DMS114 treated with DMSO at 0.1 percent for 48 hours (cell line): ENCODE results near the gene GID4.

Experiments used
- DNase-seq: peaks from one replicate; lab custom pipeline; 2025; ENCODE audit not compliant: unreplicated experiment; lab: John Stamatoyannopoulos, UW

The GID4 gene

DNA sequence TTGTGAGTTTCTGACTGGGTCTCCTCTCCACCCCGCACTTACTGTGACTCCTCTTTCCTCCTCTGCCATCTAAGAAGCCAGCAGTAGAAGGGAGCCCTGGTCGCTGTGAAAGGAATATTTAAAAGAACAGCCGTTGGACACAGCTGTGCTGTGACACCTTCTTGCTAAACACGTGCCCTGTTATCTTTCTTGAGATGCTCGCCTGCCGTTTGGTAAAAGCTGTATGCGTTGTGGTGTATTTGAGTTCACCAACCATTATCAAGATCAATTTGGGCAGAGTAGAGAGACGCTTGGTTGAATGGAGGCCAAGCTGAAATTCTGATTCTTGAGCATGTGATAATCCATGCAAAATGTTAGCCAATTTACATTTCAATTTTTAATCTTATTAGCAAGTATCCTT lies 3.8 kb downstream of the GID4 start:
- no peak for DNase-seq

DNA sequence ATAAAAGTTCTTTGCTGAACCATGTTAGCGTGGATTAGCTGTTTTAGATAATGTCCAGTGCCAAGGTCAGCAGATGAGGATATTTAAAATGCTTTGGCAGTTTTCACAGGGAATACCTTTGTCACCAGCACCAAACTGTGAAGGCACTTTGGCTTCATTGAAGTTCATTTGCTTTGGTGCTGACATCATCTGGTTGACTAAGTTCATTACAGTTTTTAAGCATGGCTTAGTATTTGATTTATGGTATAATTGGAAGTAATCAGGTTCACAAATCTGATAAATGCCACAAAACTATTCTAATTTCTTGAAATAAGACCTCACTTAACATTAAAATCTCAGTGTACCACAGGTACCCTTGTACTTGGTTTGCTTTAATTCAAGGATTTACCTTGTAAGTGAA lies 4.3 kb downstream of the GID4 start:
- DNase-seq: no peak

DNA sequence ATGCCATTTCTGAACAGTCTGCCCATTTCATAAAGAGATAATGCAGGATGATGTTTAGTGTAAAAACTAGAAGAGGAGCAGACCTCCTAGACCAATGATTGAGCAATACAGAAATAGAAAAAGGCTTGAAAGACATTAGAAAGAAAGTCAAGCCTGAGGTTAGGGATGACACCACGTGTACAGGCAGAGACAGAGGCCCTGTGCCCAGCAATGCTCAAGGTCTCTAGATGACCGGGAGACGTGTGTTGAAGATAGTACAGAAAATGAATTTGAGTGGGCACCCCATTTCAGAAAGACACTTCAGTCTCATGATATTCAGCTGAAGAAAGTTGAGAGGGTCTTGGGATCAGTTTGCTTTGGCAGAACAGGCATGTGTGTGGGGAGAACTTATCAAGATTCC lies 5.4 kb downstream of the GID4 start:
- DNase-seq: no peak

DNA sequence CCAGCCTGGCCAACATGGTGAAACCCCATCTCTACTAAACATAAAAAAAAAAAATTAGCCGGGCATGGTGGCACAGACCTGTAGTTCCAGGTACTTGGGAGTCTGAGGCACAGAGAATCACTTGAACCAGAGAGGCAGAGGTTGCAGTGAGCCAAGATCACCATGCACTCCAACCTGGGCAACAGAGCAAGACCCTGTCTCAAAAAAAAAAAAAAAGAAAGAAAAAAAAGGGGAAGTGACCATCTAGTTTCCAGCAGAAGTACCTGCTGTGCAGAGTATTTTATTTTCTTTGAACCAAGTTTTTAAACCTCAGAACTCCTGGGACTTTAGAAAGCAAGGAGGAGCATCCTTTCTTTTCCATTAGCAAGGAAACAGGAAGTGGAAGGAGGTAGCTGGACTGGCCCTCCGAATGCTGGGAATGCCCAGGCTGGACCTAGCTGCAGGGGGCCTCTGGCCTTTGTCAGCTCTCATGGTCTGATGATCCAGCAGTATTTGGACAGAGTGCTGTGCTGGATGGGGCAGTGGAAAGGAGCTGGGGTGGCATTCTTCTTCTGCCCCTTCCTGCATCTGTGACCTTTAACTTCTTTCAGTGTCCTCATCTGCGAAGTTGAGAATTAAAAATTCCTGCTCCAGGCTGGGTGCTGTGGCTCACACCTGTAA lies 6.6 kb downstream of the GID4 start:
- no peak for DNase-seq

DNA sequence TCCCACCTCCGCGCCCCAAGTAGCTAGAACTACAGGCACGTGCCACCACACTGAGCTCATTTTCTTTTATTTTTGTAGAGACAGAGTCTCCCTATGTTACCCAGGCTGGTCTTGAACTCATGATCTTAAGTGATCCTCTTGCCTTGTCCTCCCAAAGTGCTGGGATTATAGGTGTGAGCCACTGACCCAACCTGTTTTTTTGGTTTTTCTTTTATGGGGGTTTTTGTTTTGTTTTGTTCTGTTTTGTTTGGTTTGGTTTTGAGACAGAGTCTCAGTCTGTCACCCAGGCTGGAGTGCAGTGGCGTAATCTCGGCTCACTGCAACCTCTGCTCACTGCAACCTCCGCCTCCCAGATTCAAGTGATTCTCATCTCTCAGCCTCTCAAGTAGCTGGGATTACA lies 16.4 kb downstream of the GID4 start:
- DNase-seq: no peak

DNA sequence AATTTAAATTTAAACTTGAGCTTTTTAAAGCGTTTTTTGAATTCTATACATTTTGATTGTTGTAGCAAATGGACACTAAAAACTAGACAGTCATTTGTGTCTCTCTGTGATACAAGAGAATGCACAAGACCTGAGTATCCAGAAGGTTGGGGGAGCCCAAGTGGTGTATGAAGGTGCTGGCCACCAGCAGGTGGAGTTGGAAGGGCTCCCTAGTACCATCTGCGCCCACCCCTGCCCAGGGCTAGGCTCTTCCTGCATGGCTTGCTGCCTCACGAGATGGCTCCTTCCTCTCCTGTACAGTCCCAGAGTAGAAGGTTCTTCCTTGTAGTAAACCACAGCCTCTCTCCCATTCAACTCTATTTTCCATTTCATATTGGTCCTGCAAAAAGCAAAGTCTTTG lies 17.0 kb downstream of the GID4 start:
- DNase-seq: no peak

DNA sequence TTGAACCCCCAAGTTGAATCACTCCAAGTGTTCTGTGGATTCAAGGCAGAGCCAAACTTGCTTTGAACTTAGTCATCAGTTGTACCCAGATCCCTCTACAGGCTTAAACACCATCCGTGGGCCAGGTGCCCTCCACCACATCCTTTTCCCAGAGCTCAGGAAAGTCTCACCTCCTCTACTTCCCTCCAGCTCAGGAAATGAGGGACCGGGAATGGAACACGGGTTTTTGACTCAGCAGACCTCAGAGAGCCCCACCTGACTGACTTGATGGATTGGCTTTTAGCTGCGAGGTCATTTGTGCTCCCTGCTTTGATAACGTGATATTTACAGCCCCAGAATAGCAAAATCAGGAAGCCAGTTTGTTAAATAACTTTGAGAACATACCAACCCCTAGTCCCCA lies 20.1 kb downstream of the GID4 start:
- no peak for DNase-seq

DNA sequence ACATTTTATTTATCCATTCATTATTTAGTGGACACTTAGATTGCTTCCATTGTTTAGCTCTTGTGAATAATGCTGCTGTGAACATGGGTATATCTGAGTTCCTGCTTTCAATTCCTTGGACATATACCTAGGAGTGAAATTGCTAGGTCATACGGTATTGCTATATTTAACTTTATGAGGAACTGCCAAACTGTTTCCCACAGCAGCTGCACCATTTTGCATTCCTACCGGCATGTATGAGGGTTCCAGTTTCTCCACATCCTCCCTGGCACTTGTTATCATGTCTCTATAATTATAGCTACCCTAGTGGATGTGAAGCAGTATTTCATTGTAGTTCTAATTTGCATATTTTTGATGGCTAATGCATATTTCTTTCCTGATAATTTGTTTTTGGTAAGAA lies 24.8 kb downstream of the GID4 start:
- DNase-seq: no peak

DNA sequence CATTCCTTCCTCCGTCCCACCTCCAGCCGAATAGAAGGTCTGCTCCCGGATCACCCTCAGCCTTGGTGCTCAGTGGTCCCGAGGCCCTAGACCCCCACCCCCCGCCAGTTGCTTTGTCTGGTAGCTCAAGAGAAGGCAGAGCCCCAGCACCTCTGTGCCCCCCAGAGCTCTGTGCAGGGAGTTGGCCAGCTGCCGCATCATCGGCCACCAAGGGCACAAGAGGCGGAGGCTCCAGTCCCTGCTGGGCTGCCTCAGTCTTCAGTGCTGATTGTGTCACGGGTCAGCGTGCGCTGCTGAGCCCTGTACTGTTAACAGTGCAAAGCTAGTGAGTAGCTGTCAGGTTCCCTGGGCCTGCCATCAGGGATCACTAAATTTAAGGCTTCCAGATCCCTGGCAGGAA lies 26.3 kb downstream of the GID4 start:
- DNase-seq: no peak

DNA sequence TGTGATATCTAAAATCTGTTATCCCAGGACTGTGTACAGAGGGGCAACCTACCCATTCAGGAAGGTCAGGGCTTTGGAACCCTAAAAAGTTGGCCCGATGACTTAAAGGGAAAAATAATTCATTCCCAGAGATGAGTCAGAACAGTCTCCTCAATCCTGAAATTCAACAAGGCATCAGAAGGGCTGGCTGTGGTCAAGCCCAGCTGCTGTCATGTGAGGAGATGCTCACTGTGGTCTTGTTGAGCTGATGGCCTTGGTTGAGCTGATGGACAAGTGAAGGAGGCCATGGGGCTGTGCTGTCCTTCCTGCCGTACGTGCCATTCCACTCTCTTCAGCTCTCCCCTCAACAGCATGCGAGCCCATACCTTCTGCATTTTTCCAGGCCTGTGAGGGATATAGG lies 27.7 kb downstream of the GID4 start:
- DNase-seq: no peak

DNA sequence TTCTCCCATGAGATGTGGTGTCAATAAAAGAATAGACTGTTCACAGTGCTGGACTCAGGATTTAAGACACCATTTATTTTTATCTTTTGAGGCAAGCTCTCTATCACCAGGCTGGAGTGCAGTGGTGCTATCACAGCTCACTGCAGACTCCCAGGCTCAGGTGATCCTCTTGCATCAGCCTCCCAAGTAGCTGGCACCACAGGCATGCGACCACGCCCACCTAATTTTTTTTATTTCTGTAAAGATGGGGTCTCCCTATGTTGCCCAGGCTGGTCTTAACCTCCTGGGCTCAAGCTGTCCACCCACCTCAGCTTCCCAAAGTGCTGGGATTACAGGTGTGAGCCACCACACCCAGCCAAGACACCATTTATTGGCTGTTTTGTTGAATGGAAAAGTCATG lies 29.9 kb downstream of the GID4 start:
- no peak for DNase-seq

DNA sequence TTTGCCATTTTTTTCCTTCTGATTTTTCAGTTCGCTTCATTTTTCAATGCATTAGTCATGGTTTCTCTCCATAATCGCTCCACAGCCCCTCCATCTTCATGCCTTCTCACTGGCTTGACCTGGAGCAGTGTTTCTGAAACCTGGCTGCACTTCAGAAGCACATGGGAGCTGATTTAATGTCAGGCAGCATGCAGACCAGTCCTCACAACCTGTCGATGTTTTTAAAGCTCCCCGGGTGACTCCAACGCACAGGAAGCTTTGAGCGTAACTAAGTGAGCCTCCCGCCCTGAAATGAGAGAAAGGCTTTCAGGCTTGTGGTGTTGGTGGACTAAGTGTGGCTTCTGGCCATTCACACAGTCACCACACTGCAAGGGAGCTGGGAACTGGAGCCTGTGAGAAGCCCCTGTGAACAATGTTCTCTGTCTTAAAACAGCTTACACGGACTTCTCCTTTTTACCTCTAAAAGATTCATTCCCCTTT lies 31.7 kb downstream of the GID4 start:
- DNase-seq: no peak

DNA sequence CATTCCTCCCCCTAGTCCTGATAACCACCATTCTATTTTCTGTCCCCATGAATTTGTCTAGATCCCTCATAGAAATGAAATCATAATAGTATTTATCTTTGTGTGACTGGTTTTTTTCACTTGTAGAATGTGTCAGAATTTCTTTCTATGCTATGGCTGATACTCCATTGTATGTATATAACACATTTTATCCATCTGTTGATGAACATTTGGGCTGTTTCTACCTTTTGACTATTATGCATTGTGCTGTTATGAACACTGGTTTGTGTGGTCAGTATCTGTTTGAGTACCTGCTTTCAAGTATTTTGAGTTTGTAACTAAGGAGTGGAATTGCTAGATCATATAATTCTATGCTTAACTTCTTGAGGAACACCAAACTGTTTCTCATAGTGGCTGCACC lies 32.5 kb downstream of the GID4 start:
- DNase-seq: no peak

DNA sequence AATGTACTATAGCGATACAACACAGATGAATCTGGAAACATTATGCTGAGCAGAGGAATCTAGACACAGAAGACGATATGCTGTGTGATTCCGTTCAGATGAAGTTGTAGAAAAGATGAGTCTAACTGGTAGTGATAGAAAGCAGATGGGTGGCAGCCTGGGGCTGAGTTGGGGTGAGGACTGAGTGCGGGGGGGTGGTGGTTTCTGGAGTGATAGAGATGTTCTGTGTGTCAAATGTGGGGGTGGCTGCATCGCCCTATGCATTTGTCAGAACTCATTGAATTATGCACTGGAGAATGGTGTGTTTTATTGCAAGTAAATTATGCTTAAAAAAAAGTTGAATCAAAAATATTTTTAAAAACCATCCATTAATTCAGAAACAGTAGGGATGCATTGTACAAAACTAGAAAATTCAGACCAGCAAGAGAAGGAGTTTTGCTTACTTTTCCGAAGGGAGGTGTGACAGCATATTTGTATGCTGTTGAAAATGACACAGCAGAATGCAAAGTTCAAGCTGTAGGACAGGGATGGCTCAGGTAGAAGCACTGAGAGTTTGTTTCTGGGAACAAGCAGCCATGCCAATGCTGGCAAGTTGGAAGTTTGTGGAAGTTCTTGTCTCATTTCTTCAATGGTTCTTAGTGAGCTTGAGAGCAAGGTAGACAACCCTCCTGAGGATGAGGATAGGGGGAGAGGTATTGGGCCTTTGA lies 35.5 kb downstream of the GID4 start:
- DNase-seq: no peak

DNA sequence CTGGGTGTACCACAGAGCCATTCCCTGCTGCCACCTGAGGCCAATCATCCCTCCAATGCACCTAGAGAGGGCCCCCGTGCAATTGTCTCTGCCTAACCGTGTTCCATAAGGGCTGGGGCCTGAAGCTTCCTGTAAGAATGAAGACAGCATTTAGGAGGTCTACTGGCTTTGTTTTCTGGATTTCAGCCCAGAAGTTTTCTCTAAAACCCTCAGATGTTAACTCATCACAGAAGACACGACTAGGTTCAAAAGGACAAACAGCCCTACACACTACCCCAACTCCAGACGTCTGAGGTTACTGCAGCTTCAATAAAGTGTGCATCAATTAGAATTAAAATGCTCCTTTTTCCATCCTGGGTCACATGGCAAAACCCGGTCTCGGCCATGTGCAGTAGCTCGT lies 37.7 kb downstream of the GID4 start:
- no peak for DNase-seq

DNA sequence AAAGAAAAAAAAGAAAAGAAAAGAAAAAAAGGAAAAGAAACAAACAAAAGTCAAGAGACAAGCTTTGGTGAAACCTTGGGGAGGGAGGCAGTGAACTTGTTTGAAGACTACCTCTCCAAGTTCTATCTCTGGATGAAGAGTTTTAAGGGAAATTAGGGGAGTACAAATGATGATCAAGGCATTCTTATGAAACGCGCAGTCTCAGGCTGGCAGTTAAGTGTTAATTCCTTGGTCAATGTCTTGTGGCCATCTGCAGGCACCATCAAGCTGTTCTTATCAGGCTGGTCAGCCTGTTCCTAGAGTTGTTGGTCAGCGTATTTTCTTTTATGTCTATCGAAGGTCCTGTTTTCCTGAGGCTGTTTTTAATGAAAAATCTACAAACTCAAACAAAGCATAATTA lies 40.3 kb downstream of the GID4 start:
- DNase-seq: no peak

DNA sequence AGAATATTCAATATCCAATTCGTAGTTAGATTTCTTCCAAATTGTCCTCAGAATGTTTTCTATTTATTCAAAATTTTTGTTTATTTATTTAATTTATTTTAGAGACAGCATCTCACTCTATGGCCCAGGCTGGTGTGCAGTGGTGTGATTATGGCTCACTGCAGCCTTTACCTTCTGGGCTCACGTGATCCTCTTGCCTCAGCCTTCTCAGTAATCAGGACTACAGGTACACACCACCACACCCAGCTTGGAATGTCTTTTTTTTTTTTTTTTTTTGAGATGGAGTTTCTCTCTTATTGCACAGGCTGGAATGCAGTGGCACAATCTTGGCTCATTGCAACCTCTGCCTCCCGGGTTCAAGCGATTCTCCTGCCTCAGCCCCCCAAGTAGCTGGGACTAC lies 45.0 kb downstream of the GID4 start:
- DNase-seq: no peak

DNA sequence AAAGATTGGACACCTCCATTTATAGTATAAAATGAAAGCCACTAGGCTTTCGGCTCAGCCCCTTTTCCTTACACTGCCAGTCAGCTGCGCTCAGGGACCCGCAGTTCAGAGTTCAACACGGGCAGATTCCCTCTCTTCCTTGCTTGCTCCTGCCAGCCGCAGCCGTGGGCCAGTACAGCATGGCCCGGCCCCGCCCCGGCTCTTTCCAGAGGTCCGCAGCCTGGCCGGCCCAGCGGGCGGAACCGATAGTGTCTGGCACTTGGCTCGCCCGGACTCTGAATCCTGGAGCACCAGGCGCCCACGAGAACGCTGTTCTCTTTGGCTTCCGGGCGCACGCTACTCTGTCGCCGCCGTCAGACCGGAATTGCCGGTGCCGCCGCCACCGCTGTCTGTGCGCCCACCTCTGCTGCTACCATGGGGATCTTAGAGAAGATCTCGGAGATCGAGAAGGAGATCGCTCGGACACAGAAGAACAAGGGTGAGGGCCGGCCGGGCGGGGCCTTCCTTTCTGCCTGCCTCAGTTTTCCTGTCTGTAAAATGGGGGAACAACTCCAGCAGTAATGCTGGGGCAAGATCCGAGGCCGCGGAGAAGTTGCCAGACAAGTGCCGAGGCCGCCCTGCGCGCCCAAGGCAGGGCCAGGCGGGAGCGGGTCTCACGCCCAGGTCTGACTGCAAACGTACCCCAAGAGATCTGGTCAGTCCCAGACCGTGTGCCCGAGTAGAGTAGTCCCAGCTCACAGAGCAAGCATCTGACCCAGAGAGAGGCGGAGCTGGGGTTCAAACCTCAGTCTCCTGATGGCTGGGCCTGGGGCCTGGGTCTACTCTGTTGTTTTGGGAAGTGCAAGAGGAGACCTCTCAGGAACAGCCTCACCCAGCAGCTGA lies 48.6 kb downstream of the GID4 start, which contains the start of gene DRG2:
Gene DRG2, plus strand, starts transcription at position 339 of the 882 bp plus-strand sequence. Its CDS starts 76 bp downstream, at position 415.
- peak; percentile 28 for DNase-seq

DNA sequence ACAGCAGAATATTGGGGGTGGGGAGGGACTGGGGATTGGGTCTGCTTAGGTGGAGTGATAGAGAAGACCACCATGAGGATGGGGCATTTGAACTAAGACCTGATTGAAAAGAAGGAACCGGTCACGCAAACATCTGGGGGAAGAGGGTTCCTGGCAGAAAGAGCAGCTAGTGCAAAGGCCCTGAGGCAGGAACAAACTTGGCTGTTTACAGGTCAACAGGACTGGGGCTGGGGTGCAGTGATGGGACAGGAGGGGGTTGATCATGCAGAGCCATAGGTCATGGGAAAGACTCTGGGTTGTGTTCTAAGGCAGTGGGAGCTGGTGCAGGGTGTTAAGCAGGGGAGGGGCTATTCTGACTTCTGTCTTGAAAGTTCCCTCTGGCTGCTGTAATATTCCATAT lies 50.4 kb downstream of the GID4 start:
- no peak for DNase-seq

DNA sequence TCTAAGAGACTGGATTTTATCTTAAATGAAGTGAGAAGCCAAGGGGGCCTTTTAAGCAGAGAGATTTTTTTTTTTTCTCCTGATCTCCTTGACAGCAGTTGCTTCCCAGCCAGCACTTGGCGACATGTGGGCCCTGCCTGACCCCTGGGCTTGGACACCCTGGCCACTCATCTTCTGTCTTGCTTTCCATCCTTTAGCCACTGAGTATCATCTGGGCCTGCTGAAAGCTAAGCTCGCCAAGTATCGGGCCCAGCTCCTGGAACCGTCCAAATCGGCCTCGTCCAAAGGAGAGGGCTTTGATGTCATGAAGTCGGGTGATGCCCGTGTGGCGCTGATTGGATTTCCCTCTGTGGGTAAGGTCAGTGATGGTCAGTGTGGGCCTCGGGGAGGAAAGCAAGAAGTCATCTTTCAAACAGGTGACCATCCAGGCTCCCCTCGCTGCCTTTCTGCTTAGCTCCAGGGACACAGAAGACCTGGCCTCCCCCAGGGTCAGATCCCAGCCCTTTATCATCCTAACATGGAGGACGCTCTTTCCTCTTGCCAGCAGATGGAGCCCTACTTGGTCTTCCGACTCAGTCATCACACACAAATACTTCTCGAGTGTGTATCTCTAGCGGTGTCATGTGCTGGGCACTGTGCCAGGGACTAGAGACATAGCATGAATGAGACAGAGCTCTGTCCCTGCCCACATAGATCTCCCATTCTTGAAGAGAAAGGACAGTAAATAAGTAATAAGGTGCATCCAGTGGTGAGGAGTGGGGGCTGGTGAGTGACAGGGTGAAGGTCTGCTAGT lies 54.6 kb downstream of the GID4 start:
- no peak for DNase-seq

DNA sequence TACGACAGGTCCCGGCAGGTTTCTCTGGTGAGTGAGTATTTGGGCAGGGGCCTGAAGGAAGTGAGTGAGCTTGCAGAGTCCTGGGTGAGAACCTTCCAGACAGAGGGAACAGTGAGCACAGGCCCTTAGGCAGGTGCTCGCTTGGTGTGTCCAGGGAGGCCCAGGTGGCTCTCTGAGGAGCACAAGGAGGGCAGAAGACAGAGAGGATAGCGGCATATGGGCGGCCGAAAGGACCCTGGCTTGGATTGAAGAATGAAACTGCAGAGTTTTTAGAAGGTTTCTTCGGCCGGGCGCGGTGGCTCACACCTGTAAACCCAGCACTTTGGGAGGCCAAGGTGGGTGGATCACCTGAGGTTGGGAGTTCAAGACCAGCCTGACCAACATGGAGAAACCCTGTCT lies 55.2 kb downstream of the GID4 start:
- no peak for DNase-seq
